GM23338 (cell line): ENCODE data around the gene DGKB. TPM values are rescaled to one million over a fixed set of nuclear protein-coding genes. Genes with fewer than 3 reads are reported as not detected.

Source experiments
- CREB1 ChIP-seq: fragments of 250-450 bp; sonication (Bioruptor Pico); IDR thresholded peaks from 2 replicates; pipeline ENCODE4 v1.5.0; 2020; ENCODE audit warnings: low read depth, mild to moderate bottlenecking, moderate library complexity
- CTCF ChIP-seq, 2 experiments: fragments of 200-600 bp in 1 of 2; sonication (generic) in 1 of 2; conservative IDR thresholded peaks; 2 replicates each; pipeline versions ENCODE4 v1.5.1 to v1.6.1; 2016 to 2017; ENCODE audit warnings: antibody characterized with exemption in 2 of 2, low read depth in 2 of 2, mild to moderate bottlenecking in 2 of 2, moderate library complexity in 1 of 2
- ETS1 ChIP-seq: IDR thresholded peaks from 2 replicates; pipeline ENCODE4 v1.6.1; 2016; ENCODE audit warnings: antibody characterized with exemption
- EZH2 ChIP-seq: fragments of 200-600 bp; sonication (generic); IDR thresholded peaks from one replicate; pipeline ENCODE4 v1.8.0; 2017; ENCODE audit warnings: antibody characterized with exemption, mild to moderate bottlenecking, low read depth; ENCODE audit not compliant: unreplicated experiment
- NANOG ChIP-seq: IDR thresholded peaks from 2 replicates; pipeline ENCODE4 v1.6.1; 2016; ENCODE audit warnings: antibody characterized with exemption, borderline replicate concordance
- POLR2AphosphoS5 ChIP-seq: IDR thresholded peaks from 2 replicates; pipeline ENCODE4 v1.6.1; 2016; ENCODE audit warnings: antibody characterized with exemption, low read depth
- REST ChIP-seq: IDR thresholded peaks from one replicate; pipeline ENCODE4 v1.6.1; 2018; ENCODE audit warnings: antibody characterized with exemption; ENCODE audit not compliant: unreplicated experiment
- STAT1 ChIP-seq: IDR thresholded peaks from one replicate; pipeline ENCODE4 v1.6.1; 2016; ENCODE audit warnings: antibody characterized with exemption; ENCODE audit not compliant: unreplicated experiment
- ZNF331 ChIP-seq: fragments of 250-450 bp; sonication (Bioruptor Pico); IDR thresholded peaks from 2 replicates; pipeline ENCODE4 v1.5.0; 2020; ENCODE audit warnings: low read depth, mild to moderate bottlenecking, moderate library complexity
- ZNF462 ChIP-seq: fragments of 250-450 bp; sonication (Bioruptor Pico); IDR thresholded peaks from 2 replicates; pipeline ENCODE4 v1.5.0; 2020; ENCODE audit warnings: mild to moderate bottlenecking, moderate library complexity
- polyA plus RNA-seq: library from polyadenylated mRNA; unstranded; fragments of >200 nt; fragmentation: Nextera tagmentation; extraction: Ambion mirVana; gene quantifications from 2 replicates; pipeline ENCODE4 v1.2.1, GENCODE V29; 2016
- total RNA-seq: library from RNA; depleted of rRNA; stranded (reverse); fragments of >200 nt; shearing (Covaris generic); gene quantifications from 2 replicates; pipeline ENCODE4 v1.2.3, GENCODE V29; 2014

DGKB gene
- total and polyA plus RNA-seq, 2 experiments from 2014 or later: 4.8 to 11.5 TPM

- TF ChIP-seq ZNF462 (CRISPR knock-in tag): no peak
- no peak for TF ChIP-seq POLR2AphosphoS5
- TF ChIP-seq REST: no peak
- TF ChIP-seq CREB1: no peak
- no peak for TF ChIP-seq EZH2
- no peak for TF ChIP-seq ETS1
- TF ChIP-seq NANOG: no peak
- no peak for TF ChIP-seq CTCF (conservative IDR thresholded peaks at IDR 0.05; ENCODE audit: low read depth in 2 of 2)
- no peak for TF ChIP-seq STAT1
- no peak for TF ChIP-seq ZNF331 (CRISPR knock-in tag)
These were observed 464.2 kb downstream of the DGKB start (continued) for GRCh38 chr7:14438366-14438765.
